GM10266 (cell line): Measurements from ENCODE around the gene TSPEAR.
"Not testable (repeated sequence)": the region's sequence is repeated elsewhere in the genome, so short reads cannot be mapped to it uniquely, and the experiment has no call there.

ENCODE experiments used
- DNase-seq: peaks from one replicate; pipeline ENCODE4 v3.0.0; 2012; ENCODE audit errors: extremely low spot score
- CTCF ChIP-seq: IDR thresholded peaks from 2 replicates; pipeline ENCODE4 v1.5.1; 2012; ENCODE audit warnings: mild to moderate bottlenecking, low read depth; ENCODE audit not compliant: control insufficient read depth, insufficient read depth; ENCODE audit errors: missing control alignments

The TSPEAR gene

GRCh38 chr21:44595524-44595923 lies 115.8 kb downstream of the TSPEAR start:
- TF ChIP-seq CTCF: no peak
- no peak for DNase-seq

- no peak for DNase-seq
- TF ChIP-seq CTCF: no peak
Measured at GRCh38 chr21:44594406-44594916, 116.9 kb downstream of the TSPEAR start.

- no peak for TF ChIP-seq CTCF
- no peak for DNase-seq
Measured at GRCh38 chr21:44593598-44594405, 117.6 kb downstream of the TSPEAR start.

- TF ChIP-seq CTCF: no peak
- no peak for DNase-seq
Measured at GRCh38 chr21:44592446-44593311, 118.7 kb downstream of the TSPEAR start, which contains the start of gene KRTAP10-6. Gene KRTAP10-6 (minus strand): TSS chr21:44592505. CDS start chr21:44592484, 21 bp downstream.

- not testable (repeated sequence) for DNase-seq
Measured at GRCh38 chr21:44591801-44592130, 119.6 kb downstream of the TSPEAR start.

GRCh38 chr21:44590897-44591800 lies 120.2 kb downstream of the TSPEAR start:
- DNase-seq: not testable (repeated sequence)

GRCh38 chr21:44590311-44590721 lies 121.1 kb downstream of the TSPEAR start:
- no peak for DNase-seq

More at GRCh38 chr21:44590311-44590721, 121.1 kb downstream of the TSPEAR start:
- no peak for TF ChIP-seq CTCF
